Peyer's patch (tissue), 4 donors: ENCODE results near the gene CARD14. TPM values are rescaled to one million over a fixed set of nuclear protein-coding genes. Genes with fewer than 3 reads are reported as not detected.
"Not testable (repeated sequence)": the region's sequence is repeated elsewhere in the genome, so short reads cannot be mapped to it uniquely, and the experiment has no call there.

Experiments used
- DNase-seq, 3 donors: peaks; one replicate each; pipeline ENCODE4 v3.0.0-alpha.2; 2017 to 2019
- H3K27ac ChIP-seq, 4 donors: fragments of 200-600 bp; sonication (generic); one replicate each; pipeline ENCODE4 v1.5.1; 2016 to 2019
- H3K27me3 ChIP-seq, 2 donors: fragments of 200-600 bp; sonication (generic); one replicate each; pipeline ENCODE4 v1.5.1; 2019
- H3K36me3 ChIP-seq, 3 donors: fragments of 200-600 bp; sonication (generic); one replicate each; pipeline ENCODE4 v1.5.1; 2016 to 2019
- H3K4me1 ChIP-seq, 4 donors: fragments of 200-600 bp; sonication (generic); one replicate each; pipeline ENCODE4 v1.5.1; 2016 to 2019
- H3K4me3 ChIP-seq, 4 donors: fragments of 200-600 bp; sonication (generic); 1 replicate in 3 of 4; 2 replicates in 1 of 4; pipeline ENCODE4 v1.5.1; 2016 to 2019; ENCODE audit warnings: mild to moderate bottlenecking in 1 of 4
- H3K9me3 ChIP-seq, 4 donors: fragments of 200-600 bp; sonication (generic); one replicate each; pipeline ENCODE4 v1.5.1; 2016 to 2019; ENCODE audit warnings: mild to moderate bottlenecking in 1 of 4
- POLR2A ChIP-seq, 2 donors: fragments of 450-650 bp; IDR thresholded peaks; one replicate each; pipeline ENCODE4 v1.5.1; 2017; ENCODE audit warnings: antibody characterized with exemption in 2 of 2, mild to moderate bottlenecking in 2 of 2, moderate library complexity in 2 of 2
- total RNA-seq, 4 donors: library from RNA; depleted of rRNA; stranded (reverse); fragments of >200 nt; gene quantifications; one replicate each; pipeline ENCODE4 v1.1.0, GENCODE V29; 2016
- TF ChIP-seq, protein P1 (sequence below), 6 experiments: fragments of 450-650 bp in 4 of 6; fragments of 200-600 bp in 2 of 6; sonication (generic) in 1 of 6; IDR thresholded peaks; one replicate each; pipeline ENCODE4 v1.5.1; 2017 to 2019; ENCODE audit warnings: antibody characterized with exemption in 6 of 6, mild to moderate bottlenecking in 3 of 6, moderate library complexity in 1 of 6

Gene CARD14
- total RNA-seq, 4 donors from 2014 or later: 0.94 to 5.4 (median 2.6) TPM

DNA sequence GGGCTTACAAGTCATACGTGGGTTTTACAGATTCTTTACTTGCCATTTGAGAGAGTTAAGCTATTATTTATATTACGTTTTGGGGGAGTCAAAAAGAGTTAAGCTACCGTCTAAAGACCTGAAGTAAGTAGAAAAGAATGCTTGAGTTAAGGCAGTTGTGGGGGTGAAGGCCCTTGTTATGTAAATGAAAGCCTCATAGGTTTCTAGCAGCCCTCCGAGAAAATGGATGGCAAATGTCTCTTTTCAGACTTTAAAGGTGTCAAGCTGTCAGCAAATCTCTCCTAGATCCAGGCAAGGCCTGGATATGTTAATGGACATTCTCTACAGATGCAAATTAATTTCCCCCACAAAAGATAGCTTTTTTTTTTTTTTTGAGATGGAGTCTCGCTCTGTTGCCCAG is 15.7 kb upstream of the CARD14 start:
- Histone ChIP-seq H3K27ac (no peak overlapping the region), H3K9me3 (peaks cover 0 to 3% (median 0%) of the 10 kb centered on the region in 4 donors), H3K27me3 (no peaks in the 10 kb centered on the region), H3K36me3 (no peaks in the 10 kb centered on the region), H3K4me1 (no peaks in the 10 kb centered on the region), H3K4me3 (no peak overlapping the region)
- TF ChIP-seq, protein P1, sequence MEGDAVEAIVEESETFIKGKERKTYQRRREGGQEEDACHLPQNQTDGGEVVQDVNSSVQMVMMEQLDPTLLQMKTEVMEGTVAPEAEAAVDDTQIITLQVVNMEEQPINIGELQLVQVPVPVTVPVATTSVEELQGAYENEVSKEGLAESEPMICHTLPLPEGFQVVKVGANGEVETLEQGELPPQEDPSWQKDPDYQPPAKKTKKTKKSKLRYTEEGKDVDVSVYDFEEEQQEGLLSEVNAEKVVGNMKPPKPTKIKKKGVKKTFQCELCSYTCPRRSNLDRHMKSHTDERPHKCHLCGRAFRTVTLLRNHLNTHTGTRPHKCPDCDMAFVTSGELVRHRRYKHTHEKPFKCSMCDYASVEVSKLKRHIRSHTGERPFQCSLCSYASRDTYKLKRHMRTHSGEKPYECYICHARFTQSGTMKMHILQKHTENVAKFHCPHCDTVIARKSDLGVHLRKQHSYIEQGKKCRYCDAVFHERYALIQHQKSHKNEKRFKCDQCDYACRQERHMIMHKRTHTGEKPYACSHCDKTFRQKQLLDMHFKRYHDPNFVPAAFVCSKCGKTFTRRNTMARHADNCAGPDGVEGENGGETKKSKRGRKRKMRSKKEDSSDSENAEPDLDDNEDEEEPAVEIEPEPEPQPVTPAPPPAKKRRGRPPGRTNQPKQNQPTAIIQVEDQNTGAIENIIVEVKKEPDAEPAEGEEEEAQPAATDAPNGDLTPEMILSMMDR (IDR thresholded peaks at IDR 0.05): no peak
- TF ChIP-seq POLR2A (IDR thresholded peaks at IDR 0.05): no peak
- no peak for DNase-seq

DNA sequence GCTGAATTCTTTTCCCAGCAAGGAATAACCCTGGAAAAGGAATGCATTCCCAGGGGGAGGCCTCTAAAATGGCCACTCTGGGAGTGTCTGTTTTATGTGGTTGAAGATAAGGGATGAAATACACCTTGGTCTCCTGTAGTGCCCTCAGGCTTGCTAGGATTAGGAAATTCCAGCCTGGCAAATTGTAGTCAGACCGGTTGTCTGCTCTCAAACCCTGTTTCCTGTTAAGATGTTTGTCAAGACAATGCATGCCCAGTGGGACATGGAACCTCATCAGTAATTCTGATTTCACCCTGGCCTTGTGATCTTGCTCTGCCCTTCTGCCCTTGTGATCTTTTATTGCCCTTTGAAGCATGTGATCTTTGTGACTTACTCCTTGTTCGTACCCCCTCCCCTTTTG is 14.2 kb upstream of the CARD14 start:
- H3K27me3 ChIP-seq, H3K4me1 ChIP-seq, DNase-seq, H3K4me3 ChIP-seq, H3K36me3 ChIP-seq, H3K9me3 ChIP-seq, H3K27ac ChIP-seq: not testable (repeated sequence)

DNA sequence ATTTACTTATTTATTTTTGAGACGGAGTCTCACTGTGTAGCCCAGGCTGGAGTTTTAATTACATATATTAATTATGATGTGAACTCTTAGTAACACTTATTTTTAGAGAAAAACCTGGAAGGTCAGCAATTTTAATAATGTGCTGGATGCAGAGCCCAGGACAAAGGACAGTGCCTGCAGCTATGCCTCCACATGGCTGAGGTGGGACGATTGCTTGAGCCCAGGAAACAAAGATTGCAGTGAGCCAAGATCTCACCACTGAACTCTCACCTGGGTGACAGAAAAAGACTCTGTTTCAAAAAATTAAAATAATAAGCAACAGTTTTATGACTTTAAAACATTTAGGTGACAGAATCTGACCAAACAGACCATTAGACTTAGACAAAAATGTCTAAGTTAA is 11.0 kb upstream of the CARD14 start:
- no peak overlapping the region for H3K4me3 ChIP-seq
- H3K36me3 ChIP-seq: no peaks in the 10 kb centered on the region
- H3K27me3 ChIP-seq: no peaks in the 10 kb centered on the region
- no peak for DNase-seq
- H3K27ac ChIP-seq: no peak overlapping the region
- TF ChIP-seq POLR2A (IDR thresholded peaks at IDR 0.05): no peak
- TF ChIP-seq, protein P1 (IDR thresholded peaks at IDR 0.05): no peak
- H3K9me3 ChIP-seq: peaks cover 0 to 3% (median 0%) of the 10 kb centered on the region in 4 donors
- H3K4me1 ChIP-seq: no peaks in the 10 kb centered on the region

DNA sequence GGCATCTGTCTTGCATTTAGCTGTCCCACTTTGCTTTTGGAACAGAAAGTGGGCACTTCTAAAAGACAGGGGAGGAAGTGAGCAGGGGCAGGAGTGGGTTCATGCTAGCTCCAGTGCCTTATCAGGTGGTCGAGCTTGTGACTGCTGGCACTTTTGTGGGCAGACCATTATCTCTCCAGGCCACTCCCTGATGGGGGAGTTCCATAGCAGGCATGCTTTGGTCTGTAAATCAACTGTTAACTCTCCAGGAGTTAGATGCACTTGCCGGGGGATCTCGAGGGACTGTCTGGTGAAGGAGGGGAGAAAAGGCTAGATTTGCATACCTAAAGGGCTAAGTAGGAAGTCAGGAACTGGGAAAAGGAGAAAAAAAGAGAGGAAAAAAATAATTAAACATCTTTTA is 9.3 kb upstream of the CARD14 start:
- H3K9me3 ChIP-seq: peaks cover 0 to 3% (median 0%) of the 10 kb centered on the region in 4 donors
- TF ChIP-seq, protein P1 (IDR thresholded peaks at IDR 0.05): no peak
- TF ChIP-seq POLR2A (IDR thresholded peaks at IDR 0.05): no peak
- H3K27me3 ChIP-seq: no peaks in the 10 kb centered on the region
- no peak overlapping the region for H3K4me3 ChIP-seq
- no peak for DNase-seq
- H3K4me1 ChIP-seq: no peaks in the 10 kb centered on the region
- no peaks in the 10 kb centered on the region for H3K36me3 ChIP-seq
- no peak overlapping the region for H3K27ac ChIP-seq

DNA sequence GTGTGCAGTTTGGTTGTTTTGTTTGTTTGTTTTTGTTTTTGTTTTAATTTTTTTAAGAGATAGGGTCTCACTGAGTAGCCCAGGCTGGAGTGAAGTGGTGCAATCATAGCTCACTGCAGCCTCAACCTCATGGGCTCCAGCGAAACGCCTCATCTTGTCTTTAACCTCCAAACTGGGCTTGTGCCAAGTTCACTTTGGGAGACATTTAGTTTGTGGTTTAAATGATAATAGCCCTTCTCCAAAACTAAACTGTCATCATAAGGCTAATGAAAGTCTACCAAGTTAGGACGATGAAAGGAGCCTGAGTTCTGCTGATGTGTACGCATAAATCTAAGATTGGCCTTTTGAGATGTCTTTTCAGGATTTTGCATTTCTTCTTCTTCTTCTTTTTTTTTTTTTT is 6.5 kb upstream of the CARD14 start:
- no peak for DNase-seq
- no peaks in the 10 kb centered on the region for H3K27me3 ChIP-seq
- H3K36me3 ChIP-seq: no peaks in the 10 kb centered on the region
- no peak overlapping the region for H3K4me3 ChIP-seq
- no peak overlapping the region for H3K27ac ChIP-seq
- TF ChIP-seq POLR2A (IDR thresholded peaks at IDR 0.05): no peak
- TF ChIP-seq, protein P1 (IDR thresholded peaks at IDR 0.05): no peak
- H3K9me3 ChIP-seq: no peaks in the 10 kb centered on the region
- H3K4me1 ChIP-seq: no peaks in the 10 kb centered on the region

DNA sequence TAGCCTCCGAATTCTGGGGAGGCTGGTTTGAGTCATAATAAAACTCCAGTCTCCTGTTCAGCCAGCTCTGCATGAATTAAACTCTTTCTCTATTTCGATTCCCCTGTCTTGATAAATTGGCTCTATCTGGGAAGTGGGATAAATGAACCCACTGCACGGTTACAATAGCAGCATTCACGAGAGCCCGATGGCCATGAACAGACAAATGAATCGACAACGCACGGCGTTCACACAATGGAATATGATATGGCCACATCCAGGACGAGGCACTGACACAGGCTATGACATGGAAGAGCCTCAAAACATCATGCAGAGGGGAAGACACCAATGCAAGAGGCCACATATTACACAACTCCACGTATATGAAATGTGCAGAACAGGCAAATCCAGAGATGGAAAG is 5.6 kb upstream of the CARD14 start:
- TF ChIP-seq, protein P1 (IDR thresholded peaks at IDR 0.05): no peak
- TF ChIP-seq POLR2A (IDR thresholded peaks at IDR 0.05): no peak
- H3K9me3 ChIP-seq: no peaks in the 10 kb centered on the region
- H3K4me3 ChIP-seq: no peak overlapping the region
- no peaks in the 10 kb centered on the region for H3K36me3 ChIP-seq
- no peaks in the 10 kb centered on the region for H3K27me3 ChIP-seq
- no peak overlapping the region for H3K27ac ChIP-seq
- DNase-seq: no peak
- no peaks in the 10 kb centered on the region for H3K4me1 ChIP-seq
